Stimulated activated CD4-positive, alpha-beta T cell treated with anti-CD3 and anti-CD28 coated beads, Interleukin-2, amount 100 ng/mL, for 24 hours (primary cell): ENCODE data around the gene GUCA2A.

ENCODE experiments used
- DNase-seq, 2 donors: peaks; one replicate each; pipeline ENCODE4 v3.0.0-alpha.2; 2020

Gene GUCA2A

DNA sequence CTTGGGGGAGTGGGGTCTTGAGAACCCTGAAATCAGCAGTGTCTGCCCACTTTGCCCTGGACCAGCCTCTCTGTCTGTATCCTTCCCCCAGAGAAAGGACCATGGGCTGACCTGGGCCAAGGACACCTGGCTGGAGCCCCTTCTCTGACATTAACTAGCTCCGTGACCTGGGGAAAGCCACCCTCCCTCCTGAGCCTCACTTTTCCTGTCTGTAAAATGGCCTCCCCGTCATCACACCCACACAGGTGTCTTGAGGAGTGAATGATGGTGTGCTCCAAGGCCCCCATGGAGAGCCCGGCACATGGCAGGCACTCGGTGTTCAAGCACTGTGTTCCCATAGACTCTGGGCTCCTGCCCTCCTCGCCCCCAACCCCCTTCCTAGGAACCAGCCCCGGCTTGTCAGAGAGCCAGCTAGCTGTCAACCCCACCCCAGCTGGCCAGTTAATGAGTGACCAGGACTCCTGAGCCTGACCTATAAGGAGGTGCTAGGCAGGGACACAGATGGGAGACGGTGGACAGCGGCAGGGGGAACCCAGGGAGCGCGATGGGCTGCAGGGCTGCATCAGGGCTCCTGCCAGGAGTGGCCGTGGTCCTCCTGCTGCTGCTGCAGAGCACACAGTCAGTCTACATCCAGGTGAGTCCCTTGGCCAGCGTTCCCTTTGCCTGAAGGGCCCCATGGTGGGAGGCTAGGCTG is 11.5 kb downstream of the GUCA2A start, which contains the start of gene GUCA2B:
GUCA2B (plus strand) TSS at position 504 of the 694 bp plus-strand sequence; CDS start at position 545, 41 bp downstream.
- no peak for DNase-seq

DNA sequence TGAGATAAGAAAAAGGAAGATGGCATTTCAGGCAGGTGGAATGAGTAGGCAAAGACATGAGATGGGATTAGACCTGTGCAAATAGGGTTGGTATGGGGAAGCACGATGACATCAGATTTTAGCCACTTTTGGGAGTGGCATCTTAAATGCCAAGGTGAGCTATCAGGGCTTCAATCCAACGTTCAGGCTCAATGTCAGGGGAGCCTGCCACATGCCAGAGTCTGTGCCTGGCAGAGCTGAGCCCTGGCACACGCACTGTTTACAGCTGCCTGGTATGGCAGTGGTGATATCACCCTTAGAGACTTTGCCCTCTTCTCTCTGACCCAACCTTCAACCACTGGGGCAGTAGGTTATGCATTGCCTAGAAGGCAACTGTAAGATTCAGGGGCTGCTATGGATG is 12.4 kb downstream of the GUCA2A start:
- DNase-seq, result no peak

DNA sequence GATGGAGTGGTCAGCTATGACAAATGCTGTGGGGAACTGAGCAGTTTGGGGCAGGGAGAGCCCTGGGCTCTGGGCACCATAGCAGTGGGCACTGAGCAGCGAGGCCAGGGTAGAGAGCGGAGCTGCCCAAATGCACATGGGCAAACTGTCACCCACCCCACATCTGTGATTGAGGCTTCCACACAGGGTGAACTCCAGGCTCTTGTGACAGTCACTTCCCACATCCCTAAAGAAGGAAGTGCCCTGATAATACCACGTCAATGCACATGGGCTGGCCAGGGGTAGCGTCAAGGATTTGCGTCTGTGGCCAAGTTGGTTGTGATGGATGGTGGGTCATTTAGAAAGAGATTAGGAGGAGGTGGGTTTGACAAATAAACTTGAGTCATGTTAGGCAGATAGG is 13.9 kb downstream of the GUCA2A start:
- no peak for DNase-seq

DNA sequence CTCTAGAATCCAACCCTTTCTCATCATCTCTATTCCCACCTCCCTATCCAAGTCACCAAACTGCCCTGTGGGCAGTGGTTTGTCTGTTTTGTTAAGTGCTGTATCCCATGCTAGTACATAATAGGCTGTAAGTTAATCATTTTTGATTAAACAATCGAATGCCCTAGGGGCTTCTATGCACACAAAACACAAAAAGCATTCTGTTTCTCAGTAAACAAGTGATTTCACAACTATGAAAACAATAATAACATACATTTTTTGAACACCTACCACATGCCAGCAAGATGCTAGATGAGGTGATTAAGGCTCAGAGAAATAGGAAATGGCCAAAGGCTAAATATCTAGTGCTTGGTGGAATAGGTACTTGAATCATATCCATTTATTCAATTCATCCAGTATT is 16.4 kb downstream of the GUCA2A start:
- DNase-seq, result no peak

DNA sequence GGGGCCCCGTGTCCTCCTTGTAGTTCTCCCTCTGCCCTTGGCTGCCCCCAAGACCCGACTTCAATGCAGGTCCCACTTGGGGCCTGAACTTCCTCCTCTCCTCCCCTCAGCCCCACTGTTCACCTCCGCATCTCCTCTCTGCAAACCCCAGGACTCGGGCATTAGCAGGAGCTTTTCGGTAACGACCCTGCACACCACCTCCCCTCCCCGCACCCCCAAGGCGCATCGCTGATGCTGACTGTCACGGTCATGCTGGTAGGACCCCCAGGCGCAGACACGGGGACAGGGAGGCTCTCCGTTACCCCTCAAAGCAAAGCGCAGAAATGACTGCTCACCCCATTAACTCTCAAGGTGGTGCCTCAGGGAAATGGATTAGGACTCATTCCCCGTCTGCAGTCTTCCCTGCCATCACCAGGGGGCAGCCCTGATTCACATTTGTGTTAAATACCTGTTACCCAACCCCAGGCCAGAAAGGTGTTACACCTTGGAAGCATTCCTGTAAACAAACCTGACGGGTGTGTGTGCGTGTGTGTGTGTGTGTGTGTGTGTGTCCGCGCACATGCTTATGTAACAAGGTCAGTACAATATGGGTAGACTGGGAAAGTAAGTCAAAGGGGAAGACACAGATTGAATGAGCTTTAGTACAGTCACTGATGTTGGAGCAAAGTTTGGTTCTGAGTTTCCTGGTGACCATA is 17.8 kb downstream of the GUCA2A start:
- peak; percentile 76 to 81 for DNase-seq

DNA sequence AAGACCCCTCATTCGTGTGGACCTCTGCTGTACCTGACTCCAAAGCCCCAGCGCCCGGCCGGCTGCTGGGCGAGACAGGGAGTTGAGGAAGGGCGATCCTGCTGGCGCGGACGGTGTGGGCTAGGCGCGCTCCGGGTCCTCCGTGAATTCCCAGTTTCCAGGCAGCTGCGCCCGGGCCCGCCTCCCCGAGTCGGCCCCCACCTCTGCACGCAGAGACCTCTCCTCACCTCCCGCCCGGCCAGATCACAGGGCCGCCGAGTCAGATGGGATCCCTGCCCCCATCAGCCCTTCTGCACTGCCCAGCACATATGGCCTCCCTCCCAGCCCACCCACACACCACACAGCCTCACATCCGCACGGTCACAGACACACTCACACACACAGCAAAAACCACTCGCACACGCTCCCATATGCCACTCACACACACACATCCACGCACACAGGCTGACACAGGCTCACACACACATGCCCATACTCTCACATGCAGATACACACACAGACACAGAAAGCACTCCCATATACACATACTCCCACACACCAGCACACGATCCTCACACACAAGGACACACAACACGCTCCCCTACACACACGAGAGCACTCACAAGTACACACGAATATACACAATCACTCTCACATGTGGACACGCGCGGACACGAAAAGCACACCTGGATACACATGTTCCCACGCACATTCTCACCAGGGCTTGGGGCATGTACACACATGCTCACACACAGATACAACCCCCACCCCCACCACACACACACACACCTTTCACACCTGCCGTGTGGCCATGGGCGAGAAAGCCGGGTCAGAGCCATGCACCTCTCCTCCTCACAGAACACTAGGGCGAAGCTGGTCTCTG is 18.6 kb downstream of the GUCA2A start:
- peak in 1 of 2 donors; percentile 17 for DNase-seq

DNA sequence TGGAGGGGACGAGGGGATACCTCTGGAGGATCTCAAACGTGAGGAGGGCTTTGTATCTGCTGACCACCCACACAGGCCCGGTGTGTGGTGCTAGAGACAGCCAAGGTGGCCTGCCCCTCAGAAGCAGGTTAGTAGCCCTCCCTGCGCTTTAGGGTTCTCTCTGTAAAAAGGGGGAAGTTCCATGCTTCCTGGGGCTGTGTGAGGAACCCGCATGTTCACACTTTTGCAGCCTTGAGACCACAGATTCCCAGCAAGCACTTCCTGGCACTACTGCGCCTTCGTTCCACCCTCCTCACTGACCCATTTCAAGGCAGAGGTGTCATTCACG is 19.2 kb downstream of the GUCA2A start:
- DNase-seq, result no peak

DNA sequence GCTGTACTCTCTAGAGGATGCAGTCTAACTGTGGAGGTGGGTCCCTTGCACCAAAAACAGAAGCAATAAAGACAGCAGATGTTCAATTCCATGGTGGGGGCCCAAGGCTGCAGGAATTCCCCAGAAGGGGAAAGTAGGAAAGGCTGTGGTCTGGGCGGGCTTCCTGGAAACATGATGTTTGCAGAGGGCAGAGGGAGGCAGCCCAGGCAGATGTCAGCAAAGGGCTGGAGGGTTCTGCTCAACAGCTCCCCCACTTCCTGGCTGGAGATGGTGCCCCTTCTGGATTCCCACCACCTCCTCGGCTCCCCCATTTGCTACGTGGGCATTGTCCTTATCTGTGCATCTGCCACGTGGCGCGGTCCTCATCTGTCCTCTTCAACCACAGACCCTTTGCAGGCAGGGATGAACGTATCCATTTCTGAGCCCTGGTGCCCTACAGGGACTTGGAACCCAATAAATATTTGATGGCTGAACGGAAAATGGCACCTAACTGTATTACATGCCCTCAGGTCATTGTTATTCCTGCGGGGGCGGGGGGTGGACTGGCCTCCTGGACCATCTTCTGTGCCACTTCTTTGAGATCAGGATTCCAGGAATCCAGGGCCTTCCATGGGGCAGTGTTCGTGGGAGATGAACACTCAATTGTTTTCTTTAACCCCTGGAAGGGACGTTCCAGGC is 19.7 kb downstream of the GUCA2A start:
- DNase-seq, result peak in 1 of 2 donors; percentile 13

DNA sequence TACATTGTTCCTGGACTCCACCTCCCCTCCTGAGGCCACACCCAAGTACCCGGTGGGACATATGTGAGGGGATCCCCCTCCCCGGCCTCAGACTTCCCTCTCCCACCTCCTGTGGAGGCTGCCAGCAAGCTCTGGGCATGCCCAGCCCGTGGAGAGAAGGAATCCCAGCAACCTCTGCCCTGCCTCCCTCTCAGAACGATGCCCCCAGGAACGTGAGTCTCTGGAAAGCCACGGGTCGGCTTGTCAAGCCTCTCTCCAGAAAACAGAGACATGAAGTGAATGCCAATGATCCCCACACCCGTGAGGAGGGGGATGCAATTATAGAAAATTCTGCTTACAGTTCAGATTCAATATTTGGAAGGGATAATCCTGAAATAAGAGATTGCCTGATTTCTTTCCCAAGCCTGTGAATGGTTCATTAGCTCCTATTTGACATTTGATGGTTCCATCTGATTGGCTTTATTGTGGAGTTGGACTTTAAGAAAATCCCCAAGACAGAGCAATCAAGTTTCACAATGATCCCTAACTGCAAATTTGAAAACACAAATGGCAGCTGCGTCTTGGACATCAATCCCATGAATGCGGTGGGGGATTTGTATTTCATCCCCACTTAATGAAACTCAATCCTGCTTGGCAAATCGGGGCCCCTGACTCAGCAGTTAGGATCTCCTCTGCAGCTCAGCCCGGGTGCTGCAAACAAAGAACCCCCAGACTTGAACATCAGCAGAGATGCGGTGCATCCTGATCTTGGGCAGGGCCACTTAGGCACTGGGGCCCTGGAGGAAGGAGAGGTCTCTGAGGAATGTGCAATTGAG is 20.4 kb downstream of the GUCA2A start:
- DNase-seq, result peak in 1 of 2 donors; percentile 13

DNA sequence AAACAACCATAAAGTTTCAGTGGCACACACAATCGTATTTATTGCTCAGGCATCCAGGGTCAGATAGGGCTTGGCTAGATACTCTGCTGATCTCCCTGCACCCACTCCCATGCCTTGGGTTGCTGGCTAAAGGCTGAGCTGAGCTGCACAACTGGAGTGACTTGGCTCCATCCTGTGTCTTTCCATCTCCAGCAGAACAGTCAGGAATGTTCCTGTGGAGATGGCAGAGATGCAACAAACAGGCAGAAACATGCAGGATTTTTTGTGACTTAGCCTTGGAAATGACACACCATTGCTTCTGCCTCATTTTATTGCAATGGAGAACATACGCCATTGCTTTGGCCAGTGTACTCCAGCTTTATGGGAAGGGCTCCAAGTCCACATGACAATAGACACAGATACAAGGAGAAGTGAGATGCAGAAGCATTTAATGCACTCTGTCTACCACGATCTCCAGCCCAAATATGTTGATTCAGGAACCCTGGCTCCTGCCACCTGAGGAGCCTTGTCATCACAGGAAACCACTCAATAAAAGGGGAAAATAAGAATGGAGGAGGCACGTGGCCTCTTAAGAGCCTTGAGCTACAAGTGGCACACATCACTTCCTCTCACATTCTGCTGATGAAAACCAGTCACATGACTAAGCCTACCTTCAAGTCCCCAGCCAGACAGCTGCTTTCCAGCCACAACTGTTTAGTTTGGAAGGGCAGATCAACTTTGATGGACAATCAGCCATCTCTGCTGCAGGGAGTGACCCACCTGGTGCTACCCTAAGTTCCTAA is 21.5 kb downstream of the GUCA2A start:
- no peak for DNase-seq

DNA sequence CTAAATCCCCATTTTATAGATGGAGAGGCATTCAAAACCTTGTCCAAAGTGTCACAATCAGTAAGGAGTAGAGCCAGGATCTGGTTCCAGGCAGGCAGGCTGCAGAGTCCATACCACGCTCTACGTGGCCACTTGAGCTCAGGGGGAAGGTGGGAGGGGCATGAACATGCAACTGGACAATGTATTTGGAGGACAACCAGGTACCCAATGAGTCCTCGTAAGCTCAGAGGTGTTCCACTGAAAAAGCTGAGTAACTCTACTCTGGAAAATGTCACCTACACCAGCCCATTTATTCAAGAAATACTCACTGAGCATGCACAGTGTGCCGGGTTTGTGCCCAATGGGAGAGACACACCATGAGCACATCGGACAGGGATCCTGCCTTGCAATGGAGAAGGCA is 22.6 kb downstream of the GUCA2A start:
- DNase-seq, result no peak

DNA sequence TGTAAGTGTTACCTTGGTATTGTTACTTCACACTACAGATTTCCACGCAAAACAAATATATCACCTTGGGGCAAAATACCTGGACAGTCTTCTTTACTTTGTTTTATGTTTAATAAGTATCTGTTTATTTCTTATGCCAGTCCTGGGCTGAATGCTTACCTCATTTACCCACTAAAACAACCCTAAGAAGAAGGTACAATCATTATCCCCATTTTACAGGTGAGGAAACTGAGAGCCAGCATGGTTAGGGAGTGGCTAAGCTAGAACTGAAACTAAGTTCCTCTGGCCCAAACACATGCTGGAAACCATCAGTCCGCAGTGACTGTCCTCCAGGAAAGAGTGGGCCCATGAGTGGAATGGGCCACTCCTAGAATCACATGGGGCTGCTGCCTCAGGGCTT is 24.4 kb downstream of the GUCA2A start:
- no peak for DNase-seq

DNA sequence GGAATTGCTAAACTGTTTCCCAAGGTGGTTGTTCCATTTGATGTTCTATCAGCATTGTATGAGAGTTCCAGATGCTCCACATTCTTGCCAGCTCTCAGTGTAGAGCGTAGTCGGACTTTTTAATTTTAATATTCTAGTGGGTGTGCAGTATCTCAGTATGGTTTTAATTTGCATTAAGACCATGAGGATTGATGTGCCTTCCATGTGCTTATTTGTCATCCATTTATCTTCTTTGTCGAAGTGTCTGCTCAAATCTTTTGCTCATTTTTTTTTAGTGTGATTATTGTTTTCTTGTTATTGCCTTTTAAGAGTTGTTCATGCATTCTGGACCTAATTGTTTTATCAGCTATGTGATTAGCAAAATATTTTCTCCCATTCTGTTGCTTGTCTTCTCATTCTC is 25.1 kb downstream of the GUCA2A start:
- DNase-seq, result no peak

DNA sequence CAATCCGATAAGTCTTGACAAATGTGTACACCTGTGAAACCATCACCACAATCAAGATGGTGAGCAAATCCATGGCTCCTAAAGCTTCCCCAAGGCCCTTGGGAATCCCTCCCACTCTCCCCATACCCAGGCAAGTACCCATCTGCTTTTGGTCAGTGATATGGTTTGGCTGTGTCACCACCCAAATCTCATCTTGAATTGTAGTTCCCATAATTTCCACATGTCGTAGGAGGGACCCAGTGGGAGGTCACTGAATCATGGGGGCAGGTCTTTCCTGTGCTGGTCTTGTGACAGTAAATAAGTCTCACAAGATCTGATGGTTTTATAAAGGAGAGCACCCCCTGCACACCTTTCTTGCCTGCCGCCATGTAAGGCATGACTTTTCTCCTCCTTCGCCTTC is 26.0 kb downstream of the GUCA2A start:
- no peak for DNase-seq

DNA sequence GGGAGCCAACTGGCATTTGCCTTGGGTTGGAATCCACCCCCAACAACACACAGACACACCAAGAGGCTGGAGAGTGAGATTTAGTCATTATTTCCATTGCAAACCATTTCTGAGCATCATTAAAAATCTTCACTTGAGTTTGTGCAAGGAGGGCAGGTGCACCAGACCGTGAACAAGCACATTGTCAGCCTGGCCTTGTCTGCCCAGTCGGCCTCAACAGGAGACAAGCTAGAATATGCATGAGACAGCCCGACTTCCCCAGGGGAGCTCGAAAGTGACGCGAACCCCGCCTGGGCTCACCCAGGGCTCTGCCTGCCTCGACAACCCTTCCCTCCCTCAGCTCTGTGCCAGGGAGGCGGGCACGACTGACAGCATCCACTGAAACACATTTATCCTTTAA is 26.8 kb downstream of the GUCA2A start:
- DNase-seq, result no peak

DNA sequence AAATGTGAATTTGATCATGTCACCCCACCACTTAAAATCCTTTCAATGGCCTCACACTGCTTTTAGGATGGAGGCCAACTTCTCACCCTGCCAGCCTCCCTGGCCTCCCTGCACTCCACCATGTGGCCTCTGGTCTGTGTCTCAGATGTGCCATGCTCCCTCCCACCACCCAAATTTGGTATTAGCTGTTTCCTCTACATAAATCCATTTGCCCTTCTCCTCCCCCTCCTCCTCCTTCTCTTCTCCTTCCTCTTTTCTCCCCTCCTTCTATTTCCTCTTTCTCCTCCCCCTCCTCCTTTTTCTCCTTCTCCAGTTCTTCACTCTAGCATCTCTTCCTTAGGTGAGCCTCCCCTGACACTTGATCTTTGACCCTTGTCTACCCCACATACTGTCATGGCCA is 28.1 kb downstream of the GUCA2A start:
- DNase-seq, result no peak

DNA sequence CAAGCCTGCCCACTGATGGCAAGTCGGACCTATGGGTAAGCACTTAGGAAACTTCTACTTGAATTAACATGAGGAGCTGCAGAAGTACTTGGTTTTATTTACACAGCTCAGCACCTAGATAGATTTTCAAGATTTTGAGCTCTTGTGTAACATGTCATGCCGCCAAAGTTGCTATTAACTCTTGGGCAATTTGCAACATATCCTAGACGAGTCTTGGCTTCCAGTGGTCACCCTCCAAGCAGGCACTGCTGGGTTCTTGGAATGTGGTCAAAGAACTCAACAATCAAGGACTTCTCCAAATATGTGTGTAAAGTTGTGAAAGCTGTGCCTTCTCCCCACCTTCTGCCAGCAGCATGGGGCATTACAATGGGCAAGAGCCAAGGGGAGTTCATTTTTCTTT is 29.1 kb downstream of the GUCA2A start:
- DNase-seq, result no peak

DNA sequence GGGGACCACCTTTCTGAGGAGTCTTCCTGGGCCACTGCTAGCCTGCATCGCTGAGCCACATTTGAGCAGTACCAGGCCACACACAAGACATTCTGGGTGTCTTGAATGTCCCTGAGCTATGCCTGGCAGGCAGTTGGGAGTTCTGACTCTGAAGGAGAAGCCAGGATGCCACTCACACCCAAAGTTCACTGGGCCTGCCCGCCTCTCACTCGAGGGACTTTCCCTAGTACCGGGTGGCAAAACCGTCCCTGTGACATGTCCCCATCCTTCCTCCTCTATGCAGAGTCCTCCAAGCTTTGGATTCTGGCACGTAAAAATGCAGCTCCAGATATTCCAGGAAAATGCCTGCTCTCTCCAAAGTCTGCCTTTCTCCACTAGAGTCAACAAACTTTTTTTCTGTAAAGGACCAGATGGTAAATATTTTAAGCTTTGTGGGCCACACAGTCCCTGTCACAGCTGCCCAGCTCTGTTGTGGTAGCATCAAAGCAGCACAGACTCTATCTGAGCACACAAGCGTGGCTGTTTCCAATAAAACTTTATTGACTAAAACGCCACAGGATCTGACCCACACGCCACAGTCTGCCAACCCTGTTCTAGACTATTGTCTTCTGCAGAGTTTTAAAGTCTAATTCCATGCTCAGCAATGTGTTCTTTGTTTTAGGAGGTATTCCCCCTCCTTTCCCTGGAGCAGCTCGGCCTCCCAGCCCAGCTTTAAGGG is 30.6 kb downstream of the GUCA2A start:
- DNase-seq, result no peak

DNA sequence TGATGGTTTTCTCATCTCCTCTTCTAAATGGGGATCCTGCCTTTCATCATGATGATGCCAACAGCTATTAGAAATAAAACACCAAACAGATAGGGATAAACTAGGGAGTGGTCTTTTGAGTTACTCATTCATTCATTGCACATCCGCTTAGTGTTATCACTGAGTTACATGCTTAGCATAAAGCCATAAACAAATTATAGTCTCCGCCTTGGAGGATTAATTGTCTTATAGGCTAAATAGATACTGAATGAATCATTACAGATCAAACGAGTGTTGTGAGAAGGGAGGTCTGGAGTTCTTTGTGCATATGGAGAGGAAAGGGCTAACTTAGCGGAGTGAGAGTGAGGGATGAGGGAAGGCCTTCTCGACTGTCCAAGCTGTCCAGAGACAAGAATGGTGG is 31.2 kb downstream of the GUCA2A start:
- no peak for DNase-seq

DNA sequence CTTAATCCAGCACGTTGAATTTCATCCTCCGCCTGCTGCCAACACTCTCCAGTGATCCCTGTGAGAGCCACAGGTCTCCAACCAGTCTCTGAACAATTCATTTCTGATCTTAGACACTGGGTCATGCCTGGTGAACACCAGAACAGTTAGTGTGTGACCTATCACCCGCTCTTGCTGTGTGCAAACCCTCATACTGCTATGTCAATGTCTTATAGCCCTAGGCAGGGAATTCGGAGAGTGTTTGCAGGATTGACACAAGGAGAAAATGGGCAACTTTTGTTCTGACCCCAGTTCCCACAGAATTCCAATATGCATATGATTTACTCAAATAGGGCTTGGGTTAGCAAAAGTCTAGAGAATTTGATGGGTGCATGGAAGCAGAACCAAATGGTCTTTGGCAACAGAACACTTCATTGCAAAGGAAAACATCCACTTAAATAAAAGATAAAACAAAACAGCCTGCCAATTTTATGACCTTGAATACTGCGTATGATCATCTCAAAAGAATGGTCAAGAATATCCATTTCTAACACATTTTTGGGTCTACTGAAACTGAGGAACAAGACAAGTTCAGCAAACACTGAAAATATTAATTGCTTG is 34.4 kb downstream of the GUCA2A start:
- no peak for DNase-seq
